ENCODE measurements around the gene THEM4.

THEM4 gene

DNA sequence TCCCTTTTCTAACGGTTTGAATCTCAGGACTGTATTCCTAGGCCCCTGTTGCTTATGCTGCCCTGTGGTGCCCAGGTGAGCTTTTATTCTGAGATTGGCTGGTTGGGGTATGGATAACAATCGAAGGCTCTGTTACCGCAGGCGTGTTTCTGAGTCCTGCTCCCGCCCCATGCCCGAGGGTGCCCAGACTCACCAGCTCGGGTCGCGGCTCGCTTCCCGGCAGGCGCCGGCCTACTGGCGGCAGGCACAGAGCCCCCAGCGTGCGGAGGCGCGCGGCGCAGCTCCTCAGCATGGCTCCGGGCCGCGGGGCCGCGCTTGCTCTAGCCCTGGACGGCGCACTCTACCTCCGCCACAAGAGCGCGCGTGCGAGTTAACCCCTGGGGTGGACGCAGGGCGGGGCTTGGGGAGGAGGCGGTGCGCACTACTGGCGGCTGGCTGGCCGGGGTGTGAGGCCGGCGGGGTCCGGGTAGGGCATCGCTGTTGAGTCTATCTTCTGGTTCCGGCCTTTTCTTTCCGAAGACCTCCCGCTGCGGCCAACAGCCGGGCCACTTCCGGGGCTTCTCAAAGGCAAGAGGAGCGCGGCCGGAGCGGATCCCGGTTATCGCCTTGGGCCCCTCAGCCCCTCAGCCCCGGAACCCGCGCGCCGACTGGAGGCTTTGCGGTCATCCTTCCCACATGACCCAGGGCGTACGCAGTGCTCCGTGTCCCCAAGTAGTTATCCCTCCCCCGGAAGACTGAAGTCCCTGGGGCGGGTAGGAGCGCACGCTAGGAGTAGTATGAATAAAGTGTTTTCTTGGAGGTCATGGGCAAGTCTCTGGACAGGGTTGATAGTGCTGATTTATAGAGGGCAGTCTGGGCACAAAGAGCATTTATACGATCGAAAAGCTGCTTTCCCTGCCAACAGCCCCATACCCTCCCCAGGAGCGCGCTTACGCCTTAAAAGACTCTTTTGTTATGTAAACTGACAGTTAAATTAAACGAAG lies at the start of gene THEM4:
Gene THEM4, minus strand, starts transcription at position 345 of the 983 bp plus-strand sequence. Its CDS starts 53 bp downstream, at position 292.
- DNase-seq = peak; percentile 98

DNA sequence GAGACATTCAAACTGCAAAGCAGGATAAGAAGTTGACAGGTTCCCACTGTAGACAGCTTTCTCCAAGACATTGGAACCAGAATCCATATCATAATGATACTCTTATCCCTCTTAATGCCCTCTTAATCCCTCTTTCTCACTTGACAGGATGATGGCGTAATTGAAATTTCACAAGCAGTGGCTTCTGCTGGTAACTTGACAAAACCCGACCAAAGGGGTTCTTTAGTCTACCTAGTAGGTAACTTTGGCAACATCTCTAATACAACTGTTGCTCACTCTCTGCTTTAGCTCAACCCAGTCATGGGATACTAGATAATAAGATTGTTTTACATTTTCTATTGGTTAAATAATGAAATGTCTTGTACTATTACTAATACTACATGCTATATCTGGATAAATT lies 49.6 kb upstream of the THEM4 start:
- no peak for DNase-seq

DNA sequence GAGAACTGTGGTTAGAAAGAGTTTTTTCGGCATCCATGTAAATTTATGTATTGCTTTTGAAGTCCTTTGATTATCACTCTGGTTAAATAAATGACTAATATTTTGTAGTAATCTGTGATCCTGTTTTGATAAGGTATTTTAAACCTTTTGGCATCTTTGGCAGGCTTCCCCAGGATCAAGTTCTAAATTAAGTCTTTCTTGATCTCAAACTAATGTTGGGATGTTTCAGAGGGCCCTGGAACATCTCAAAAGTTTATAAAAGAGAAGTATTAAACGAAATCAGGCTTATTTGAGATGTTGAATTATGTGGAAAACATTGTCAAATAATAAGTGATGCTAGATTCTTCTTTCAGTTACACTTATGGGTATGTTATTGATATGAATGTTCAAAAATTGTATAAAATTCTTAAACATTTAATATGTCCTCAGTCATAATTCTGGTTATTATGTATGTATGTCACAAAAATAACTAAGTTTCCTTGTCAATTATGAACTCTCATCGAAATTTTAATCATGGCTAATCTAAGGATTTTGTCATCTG lies 47.7 kb upstream of the THEM4 start:
- no peak for DNase-seq

DNA sequence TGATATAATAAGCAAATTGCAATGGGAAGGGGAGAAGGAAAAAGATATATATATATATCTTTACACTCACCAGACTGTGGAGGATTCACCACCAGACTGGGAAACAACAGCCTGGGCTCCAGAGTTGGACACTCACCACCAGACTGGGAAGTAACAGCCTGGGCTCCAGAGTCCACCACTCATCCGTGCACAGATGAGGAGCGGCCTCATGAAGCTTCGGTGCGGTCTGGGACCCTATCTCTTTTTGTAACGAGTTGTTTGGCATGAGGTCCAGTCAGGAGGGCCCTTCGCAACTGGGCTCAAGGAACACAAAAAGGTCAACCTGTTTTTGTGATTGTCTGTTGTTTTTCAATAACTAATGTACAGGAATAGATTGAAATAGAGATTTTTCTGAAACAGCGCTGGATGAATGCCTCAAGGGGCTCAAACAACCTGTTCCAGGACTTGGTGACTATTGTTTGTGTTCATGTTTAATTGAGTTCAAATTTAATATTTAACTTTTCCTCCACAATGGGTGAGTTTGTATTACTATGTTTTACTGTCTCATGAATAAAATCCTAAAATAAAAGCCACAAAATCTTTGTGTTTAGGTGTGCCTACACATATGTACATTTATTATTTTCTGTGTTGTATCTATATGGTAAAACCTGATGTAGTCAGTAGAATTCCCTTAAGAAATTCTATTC lies 44.2 kb upstream of the THEM4 start:
- no peak for DNase-seq

DNA sequence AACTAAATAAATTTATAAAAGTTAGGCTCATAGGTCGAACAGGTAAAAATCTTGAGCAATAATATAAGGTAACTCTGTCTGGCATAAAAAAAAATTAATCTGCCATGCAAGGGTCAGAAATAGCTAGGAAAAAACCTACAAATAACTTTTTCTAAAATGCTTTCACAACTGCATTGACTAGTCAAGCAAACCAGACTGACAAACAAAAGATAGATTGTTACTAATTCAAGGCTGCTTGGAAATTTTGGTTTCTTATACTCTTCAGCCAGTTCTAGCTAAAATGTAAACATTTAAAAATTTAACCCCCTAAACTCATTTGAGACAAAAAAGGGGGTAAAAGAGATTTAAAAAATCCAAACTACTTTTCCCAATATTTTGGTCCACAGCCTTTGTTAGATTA lies 43.5 kb upstream of the THEM4 start:
- no peak for DNase-seq

DNA sequence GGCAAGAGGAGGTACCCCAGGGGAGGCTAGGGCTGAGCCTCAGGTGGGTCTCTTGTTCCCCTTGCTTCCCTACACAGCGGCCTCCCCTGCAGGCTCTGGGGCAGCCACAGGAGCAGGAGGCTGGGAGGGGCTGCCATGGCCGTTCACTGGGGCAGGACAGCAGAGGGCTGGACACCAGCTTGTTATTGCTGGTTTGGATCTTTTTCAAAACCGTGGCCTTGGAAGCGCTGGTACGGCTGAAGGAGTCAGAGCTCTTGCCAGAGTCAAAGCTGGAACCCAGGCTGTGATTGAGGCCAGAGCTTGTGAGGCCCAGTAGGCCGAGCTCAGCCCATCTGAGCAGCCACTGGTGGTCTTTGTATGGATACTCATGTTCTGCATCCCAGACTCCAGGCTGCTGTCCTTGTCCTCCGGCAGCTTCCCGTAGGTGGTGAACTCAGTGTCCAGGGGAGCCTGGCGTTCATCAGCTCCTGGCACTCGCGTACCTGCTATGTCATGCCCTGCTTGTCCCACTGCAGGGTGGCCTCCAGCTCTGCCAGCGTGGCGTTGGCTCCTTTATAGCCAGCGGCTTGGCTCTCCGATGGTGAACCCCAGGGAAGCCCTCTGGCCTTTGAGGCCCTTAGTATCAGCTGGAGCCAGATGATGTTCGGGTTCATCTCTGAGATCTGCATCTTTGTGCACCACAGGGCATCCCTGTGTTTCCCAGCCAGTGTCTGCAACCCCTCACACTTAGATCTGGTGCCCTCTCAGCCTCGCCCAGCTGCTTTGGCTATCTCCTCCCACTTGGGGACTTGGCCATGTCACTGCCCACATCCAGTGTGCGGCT lies 40.3 kb upstream of the THEM4 start:
- no peak for DNase-seq

DNA sequence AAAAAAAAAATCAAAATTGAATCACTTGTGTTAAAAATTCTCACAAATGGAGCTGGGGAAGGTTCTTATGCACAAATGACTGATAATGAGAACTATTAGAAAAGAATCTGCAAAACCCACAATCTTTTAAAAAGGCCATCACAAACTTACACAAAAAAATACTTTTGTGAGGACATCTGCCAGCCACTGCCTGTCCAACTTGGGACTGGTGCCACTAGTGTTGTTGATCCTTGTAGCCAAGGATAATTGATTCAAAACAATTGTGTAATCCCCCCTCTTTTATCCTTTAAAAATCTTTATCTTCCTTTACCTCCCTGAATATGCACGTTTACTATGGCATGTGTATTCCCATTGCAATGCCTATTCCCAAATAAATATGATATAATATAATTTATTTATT lies 39.2 kb upstream of the THEM4 start:
- DNase-seq = no peak

DNA sequence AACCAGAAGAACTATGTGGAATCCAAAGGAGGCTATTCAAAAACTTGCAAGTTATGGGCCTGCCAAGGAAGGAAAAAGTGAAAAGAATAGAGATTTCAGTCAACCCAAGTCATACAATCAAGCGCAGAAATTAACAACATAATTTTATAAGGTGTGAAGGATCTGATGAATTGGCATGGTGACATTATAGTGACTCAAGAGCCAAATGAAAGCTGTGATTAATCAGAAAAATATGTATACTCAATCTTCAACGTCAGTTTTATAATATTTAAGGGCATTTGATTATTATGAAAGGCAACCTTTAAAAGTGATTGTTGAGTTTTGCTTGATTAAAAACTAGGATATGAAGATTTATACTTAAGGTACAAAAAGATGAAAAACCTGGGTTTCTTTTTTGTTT lies 37.8 kb upstream of the THEM4 start:
- no peak for DNase-seq

DNA sequence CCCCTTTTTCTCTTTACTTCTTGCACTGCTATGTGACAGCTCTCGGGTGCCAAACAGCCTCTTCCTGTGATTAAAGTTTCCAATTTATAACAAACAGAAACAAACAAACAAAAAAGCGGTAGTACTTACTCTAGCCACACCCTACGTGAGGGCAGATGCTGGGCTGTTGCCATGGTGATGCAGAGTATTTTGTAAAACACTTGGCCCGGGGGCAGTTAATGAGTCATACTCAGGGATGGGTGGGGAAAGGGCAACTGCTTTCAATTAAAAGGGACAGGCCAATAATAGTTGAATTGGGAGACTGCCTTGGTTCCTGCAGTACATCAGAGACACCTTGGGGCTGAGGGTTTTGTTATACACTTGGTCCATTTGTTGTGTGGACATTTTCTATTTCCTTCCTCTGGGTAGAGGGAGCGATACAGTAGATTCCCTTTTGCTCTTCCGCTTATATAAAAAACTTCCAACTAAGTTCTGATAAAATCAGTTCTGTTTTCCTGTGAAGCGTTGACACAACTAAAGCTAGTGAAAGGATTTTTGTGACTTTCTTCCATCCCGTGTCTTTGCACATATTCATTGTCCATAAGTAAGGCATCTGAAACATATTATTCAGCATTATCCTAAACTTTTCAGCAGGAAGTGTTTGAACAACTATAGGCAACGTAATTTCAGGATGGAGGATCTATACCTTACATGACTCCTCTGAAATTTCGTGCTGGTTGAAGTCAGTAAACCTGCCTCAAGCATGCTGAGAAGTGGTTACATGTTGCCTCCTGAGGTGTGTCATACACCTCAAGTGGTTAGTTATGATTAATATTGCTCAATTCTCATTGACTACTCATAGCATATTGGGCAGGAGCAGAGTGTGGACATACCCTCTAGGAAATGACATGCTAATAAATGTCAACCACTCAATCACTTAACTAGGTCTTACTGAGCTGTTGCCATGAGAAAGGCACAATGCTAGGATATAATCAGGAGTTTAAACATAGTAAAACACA lies 36.7 kb upstream of the THEM4 start:
- DNase-seq = peak; percentile 92

DNA sequence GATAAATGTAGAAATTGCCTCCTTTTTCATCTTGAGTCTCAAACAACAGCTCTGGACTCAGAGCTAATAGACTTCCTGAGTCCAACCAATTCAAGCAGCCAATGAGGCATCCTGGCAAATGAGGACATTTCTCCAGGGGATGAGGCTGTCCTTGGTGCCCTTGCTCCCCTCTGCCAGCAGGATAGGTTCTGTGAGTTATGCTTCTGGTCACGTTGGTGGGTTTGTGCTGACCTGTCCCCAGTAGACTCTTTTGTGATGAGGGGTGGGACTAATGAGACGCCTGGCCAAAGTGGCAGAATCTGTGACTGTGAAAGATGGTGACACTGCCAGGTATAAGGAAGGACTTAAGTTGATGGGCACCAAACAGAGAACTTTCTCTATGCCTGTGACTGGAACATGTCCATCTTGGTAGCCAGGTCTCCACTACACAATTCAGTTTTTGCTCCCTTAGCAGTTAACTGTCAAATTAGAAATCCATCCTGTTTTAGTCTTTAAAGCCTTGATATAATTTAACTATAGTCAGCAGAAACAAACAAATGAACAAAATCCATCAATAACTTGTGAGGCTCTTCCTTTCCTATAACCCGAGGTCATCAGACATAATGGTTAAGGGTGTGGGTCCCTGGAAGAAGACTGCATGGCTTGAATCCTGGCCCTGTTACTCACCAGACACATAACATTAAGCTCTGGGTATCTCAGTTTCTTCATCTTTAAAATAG lies 35.7 kb upstream of the THEM4 start:
- DNase-seq = no peak

DNA sequence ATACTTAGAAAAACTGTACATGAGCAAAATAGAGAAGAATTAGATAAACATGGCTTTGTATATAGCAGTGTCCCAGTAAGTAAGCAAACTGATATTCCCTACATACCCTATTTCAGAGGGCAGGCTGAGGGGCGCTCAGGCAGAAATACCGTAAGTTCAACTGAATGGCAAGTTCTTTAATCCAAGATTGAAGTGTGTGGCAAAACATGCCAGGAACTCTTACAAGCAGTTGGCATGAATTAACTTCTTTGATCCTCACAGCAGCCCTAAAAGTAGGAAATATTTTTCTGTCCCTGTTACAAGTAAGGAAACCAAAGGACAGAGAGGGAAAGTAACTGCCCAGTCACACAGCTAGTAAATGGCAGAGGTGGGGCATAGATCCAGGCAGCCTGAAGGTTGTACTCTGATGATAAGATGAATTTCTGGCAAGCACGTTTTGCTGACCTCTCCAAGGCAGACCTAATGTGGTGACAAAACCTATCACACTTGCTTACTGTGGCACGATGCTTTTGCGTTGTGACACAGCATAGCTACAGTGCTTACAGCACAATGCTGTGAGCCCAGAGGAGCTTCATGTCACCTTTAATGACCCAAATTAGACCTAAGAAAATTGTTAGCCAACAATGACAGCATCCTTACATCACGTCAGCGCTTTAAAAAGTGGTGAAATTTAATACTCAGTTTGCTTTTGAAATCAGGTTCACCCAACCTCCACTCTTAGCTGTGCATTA lies 35.0 kb upstream of the THEM4 start:
- DNase-seq = no peak

DNA sequence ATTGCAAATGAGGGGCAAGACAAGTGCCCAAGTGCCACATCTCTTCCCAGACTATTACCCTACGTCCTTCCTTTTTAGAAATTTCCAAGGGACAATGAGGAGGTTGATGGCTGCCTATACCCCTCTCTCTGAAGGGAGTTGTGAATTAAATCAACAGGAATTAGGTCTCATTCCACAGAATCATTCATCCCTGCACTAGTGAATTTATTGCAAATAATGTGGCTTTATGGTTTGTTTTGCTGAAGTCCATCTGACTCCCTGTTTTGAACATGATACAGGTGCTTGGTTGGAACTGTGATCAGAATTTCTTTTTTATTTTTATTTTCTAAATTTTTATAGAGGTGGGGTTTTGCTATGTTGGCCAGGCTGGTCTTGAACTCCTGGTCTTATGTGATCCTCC lies 34.3 kb upstream of the THEM4 start:
- DNase-seq = no peak

DNA sequence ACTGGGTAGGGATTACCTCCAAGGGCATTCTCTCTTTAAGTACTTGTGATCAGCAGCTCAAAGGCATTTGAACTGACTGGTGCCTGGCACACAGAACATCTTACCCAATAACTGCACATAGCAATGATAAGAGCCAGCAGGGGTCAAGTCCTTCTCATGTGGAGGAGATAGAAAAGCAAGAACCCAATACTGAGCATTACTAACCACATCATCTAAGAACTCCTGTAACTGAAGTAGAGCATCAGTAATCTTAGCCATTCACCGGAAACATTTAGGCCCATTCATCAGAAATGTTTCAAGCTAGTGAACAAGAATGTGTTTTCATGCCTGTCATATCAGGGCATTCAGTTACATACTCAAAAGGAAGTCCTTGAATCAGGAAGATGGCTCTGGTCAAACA lies 33.6 kb upstream of the THEM4 start:
- no peak for DNase-seq

DNA sequence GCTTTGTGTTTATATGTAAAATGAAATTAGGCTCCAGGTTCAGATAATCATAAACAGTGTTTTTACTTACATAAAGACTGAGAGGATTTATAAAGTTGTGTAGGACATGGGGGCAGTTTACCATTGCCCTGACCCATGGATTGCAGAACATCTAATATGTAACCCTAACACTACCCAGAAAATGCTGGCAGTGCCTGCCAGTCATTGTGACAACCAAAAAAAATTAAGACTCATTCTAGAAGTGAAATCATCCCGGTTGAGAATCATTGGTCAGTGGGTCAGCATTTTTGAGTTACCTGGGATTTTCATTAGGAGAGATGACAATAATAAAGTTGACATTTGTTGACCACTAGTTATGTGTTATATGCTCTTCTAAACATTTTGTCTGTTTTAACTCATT lies 31.2 kb upstream of the THEM4 start:
- DNase-seq = no peak

DNA sequence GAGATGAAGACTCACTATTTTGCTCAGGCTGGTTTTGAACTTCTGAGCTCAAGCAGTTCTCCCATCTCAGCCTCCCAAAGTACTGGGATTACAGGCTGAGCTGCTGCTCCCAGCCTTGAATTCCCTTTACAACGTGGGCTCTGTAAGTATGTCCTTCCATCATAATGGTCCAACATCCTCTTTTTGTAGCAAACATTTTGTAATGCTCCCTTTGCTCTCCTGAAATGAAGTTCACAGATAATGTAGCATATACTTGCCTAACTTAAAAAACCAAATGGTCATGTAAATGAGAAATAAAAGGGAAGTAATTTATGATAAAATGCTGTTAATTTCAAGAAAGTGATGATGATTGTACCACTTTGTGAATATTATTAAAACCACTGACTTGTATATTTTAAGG lies 30.5 kb upstream of the THEM4 start:
- no peak for DNase-seq

DNA sequence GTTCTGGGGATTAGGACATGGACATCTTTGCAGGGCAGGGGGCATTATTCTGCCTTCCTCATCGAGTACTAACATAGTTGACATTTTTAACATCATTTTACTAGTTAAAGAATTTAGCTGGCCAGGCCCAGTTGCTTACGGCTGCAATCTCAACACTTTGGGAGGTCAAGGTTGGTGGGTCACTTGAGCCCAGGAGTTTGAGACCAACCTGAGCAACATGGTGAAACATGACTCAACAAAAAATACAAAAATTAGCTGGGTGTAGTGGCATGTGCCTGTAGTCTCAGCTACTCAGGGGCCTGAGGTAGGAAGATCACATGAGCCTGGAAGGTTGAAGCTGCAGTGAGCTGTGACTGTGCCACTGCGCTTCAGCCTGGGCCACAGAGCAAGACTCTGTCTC lies 29.8 kb upstream of the THEM4 start:
- DNase-seq = no peak

DNA sequence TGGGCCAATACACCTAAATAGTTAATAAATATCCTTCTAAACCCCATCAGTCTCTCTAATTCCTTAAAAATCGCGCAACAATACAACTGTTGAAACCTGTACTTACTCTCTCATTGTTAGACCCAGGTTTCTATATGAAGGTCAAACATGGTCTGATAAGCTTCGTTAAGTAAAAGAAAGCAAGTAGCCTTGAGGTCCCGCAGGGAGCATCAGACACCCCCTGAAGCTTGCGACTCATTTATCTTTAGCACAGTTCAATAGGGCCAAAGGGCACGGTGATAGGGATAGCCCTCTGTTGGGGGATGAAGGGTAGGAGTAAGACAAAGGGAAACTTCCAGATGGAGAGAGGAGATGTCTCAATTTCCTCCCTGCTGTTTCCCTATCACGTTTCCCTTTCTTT lies 27.3 kb upstream of the THEM4 start:
- no peak for DNase-seq

DNA sequence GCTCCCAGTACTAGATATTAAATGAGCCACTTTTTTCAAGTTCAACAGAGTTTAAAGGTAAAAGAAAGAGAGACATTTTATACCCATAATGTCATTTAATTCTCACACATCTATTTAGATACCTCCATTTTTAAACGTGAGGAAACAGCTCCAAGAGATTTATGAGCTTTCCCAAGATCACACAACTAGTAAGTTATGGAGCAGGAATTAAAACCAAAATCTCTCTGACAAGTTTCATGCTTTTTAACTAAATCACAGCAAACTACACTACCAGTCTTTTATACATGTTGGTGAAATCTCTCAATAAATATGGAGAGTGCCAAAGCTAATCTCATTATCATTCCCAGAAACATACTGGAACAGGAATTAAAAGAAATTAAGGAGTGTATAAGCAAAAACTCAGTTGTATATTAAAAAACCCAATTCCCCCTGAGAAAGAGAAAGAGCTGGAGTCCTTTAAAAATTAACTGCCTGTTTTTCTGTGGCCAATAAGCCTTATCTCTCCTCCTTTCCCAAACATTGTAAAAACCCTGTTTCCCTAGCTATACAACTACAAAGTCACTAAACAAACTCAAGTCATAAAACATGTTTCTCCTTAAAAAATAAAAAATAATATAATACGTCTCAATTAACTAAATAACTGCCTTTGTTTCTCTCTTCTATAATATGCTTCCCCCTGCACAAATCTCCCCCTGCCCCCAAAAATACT lies 26.7 kb upstream of the THEM4 start:
- DNase-seq = no peak

DNA sequence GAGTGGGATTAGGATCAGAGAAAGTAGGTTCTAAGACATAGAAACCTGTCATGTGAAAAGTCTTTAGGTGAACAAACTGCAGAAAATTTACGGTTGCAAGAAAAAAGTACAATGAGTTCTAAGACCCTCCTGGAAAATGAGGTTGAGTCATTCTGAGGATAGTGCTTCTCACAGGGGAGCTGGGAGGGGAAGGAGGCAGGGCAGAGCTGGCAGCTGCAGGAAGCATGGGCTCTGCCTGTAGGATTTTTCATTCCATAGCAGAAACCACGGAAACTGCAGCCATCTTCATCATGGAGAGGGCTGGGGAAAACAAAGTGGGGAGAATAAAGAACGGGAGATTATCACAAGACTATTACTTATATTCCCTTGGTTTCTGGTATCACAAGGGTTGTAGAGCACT lies 25.8 kb upstream of the THEM4 start:
- DNase-seq = no peak

DNA sequence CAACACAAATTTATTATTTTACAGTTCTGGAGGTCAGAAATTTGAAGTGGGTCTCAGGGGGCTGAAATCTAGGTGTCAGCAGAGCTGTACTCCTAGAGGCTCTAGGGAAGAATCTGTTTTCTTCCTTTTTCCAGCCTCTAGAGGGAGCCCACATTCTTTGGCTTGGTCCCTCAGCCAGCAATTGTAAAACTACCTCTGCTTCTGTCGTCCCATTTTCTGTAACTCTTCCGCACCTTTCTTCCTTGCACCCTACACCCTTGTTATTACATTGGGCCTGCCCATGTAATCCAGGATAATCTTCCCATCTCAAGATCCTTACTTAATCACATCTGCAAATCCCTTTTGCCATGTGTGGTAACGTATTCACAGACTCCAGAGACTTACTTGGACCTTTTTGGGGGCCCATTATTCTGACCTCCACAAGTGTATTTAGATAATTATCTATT lies 24.8 kb upstream of the THEM4 start:
- DNase-seq = peak; percentile 74
